WERI-Rb-1 (cell line): Measurements from ENCODE around the gene TCHH.
A peak's percentile ranks its signal among the peaks of the same experiment; 100 is the strongest.

Source experiments
- DNase-seq: peaks from one replicate; pipeline ENCODE4 v3.0.0-alpha.2; 2020
- H3K27ac ChIP-seq: fragments of 250-450 bp; sonication (Bioruptor Pico); 2 replicates; pipeline ENCODE4 v1.5.1; 2020; ENCODE audit warnings: mild to moderate bottlenecking, moderate library complexity
- H3K27me3 ChIP-seq: fragments of 250-450 bp; sonication (Bioruptor Pico); 2 replicates; pipeline ENCODE4 v1.5.1; 2021; ENCODE audit warnings: mild to moderate bottlenecking, low read depth, moderate library complexity; ENCODE audit not compliant: insufficient read depth, severe bottlenecking
- H3K36me3 ChIP-seq: fragments of 250-450 bp; sonication (Bioruptor Pico); 2 replicates; pipeline ENCODE4 v1.5.1; 2020; ENCODE audit warnings: mild to moderate bottlenecking, moderate library complexity
- H3K4me3 ChIP-seq: 2 replicates; pipeline ENCODE4 v1.5.1; 2011; ENCODE audit warnings: low read depth, mild to moderate bottlenecking, control low read depth, low read length
- H3K9me3 ChIP-seq: fragments of 250-450 bp; sonication (Bioruptor Pico); 2 replicates; pipeline ENCODE4 v1.5.1; 2021; ENCODE audit warnings: mild to moderate bottlenecking, moderate library complexity; ENCODE audit not compliant: severe bottlenecking
- TF ChIP-seq, protein P1 (sequence below): IDR thresholded peaks from 2 replicates; pipeline ENCODE4 v1.5.1; 2011; ENCODE audit warnings: low read depth, mild to moderate bottlenecking, control low read depth, inconsistent platforms, low read length

The TCHH gene

DNA sequence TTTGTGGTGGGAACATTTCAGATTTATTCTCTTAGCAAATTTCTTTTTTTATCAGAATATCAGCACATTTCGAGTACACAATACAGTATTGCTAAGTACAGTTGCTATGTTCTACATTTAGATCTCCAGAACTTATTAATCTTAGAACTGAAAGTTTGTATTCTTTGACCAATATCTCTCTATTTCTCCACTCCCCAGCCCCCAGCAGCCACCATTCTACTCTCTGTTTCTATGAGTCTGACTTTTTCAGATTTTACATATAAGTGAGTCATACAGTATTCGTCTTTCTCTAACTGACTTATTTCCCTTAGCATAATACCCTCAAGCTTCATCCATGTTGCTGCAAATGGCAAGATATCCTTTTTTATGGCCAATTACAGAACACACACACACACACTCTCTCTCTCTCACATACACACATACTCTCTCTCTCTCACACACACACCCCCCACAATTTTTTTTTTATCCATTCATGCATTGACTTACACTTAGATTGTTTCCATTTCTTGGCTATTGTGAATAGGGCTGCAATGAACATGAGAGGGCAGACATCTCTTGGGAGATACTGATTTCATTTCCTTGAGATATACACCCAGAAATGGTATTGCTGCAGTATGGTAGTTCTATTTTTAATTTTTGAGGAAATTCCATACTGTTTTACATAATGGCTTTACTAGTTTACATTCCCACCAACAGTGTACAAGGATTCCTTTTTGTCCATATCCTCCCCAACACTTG is 28.1 kb upstream of the TCHH start:
- no peak overlapping the region for H3K4me3 ChIP-seq
- DNase-seq: no peak
- no peaks in the 10 kb centered on the region for H3K36me3 ChIP-seq
- peaks cover 55% of the 10 kb centered on the region for H3K27me3 ChIP-seq
- TF ChIP-seq, protein P1, sequence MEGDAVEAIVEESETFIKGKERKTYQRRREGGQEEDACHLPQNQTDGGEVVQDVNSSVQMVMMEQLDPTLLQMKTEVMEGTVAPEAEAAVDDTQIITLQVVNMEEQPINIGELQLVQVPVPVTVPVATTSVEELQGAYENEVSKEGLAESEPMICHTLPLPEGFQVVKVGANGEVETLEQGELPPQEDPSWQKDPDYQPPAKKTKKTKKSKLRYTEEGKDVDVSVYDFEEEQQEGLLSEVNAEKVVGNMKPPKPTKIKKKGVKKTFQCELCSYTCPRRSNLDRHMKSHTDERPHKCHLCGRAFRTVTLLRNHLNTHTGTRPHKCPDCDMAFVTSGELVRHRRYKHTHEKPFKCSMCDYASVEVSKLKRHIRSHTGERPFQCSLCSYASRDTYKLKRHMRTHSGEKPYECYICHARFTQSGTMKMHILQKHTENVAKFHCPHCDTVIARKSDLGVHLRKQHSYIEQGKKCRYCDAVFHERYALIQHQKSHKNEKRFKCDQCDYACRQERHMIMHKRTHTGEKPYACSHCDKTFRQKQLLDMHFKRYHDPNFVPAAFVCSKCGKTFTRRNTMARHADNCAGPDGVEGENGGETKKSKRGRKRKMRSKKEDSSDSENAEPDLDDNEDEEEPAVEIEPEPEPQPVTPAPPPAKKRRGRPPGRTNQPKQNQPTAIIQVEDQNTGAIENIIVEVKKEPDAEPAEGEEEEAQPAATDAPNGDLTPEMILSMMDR: no peak
- no peak overlapping the region for H3K27ac ChIP-seq
- H3K9me3 ChIP-seq: peaks cover 33% of the 10 kb centered on the region

DNA sequence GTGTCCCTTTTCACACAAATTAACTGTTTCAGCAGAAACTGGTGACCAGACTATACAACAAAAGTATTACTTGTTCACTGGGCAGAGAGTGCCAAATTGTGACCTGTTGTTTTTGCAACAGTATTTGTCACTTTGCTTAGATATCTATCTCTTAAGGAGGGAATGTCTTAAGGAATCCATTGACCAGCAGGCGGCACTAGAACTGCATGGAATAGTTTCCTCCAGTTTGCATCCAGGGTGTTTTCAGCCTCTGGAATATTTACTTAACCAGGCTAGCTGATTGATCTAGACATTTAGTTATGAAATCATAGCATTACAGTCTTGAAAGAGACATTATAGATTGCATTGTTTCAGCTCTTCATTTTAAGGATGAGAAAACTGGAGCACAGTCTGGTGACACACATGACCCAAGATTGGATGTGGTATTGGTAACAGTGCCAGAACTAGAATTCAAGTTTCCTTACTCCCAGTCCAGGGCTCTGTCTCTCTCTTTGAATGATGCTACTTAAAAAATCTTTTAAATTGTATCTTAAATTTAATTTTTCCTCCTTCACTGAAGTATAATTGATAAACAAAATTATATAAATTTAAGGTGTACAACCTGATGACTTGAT is 26.8 kb upstream of the TCHH start:
- H3K9me3 ChIP-seq: peaks cover 22% of the 10 kb centered on the region
- peaks cover 62% of the 10 kb centered on the region for H3K27me3 ChIP-seq
- H3K36me3 ChIP-seq: no peaks in the 10 kb centered on the region
- no peak overlapping the region for H3K4me3 ChIP-seq
- H3K27ac ChIP-seq: no peak overlapping the region
- TF ChIP-seq, protein P1: peak; percentile 92
- DNase-seq: peak; percentile 69

- H3K9me3 ChIP-seq: peaks cover 4% of the 10 kb centered on the region
- H3K27me3 ChIP-seq: peaks cover 57% of the 10 kb centered on the region
- TF ChIP-seq, protein P1: no peak
- DNase-seq: no peak
- H3K27ac ChIP-seq: no peak overlapping the region
- H3K4me3 ChIP-seq: no peak overlapping the region
- no peaks in the 10 kb centered on the region for H3K36me3 ChIP-seq
Measured at GRCh38 chr1:152137215-152137614, 22.0 kb upstream of the TCHH start.

GRCh38 chr1:152130186-152130585 is 14.9 kb upstream of the TCHH start:
- DNase-seq: no peak
- no peak overlapping the region for H3K27ac ChIP-seq
- H3K9me3 ChIP-seq: peaks cover 5% of the 10 kb centered on the region
- TF ChIP-seq, protein P1: no peak
- H3K27me3 ChIP-seq: peaks cover 88% of the 10 kb centered on the region
- no peaks in the 10 kb centered on the region for H3K36me3 ChIP-seq
- H3K4me3 ChIP-seq: no peak overlapping the region

- Histone ChIP-seq H3K9me3 (peaks cover 5% of the 10 kb centered on the region), H3K27me3 (peaks cover 92% of the 10 kb centered on the region), H3K4me3 (no peak overlapping the region), H3K27ac (no peak overlapping the region), H3K36me3 (no peaks in the 10 kb centered on the region)
- TF ChIP-seq, protein P1: no peak
- no peak for DNase-seq
Measured at GRCh38 chr1:152127673-152128072, 12.4 kb upstream of the TCHH start.
